Measurements from ENCODE around the gene NPC1.

Gene NPC1

DNA sequence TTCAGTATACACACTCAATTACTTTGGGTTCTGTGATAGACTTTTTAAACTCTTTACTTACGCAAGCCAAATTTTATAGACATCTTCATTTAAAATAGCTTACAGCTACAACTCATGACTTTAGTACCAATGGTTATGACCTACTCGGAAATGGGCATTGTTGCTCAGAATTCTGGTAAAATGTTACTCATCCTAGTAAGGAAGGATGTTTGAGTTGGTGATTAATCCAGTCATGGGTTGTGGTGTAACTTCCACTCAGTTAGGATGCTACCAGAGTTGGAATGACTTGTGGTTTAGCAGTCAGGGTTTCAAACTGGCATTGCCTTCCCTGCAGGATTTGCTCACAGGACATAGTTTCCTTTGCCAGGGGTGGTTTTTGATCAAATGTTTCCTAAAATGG lies 7.4 kb upstream of the NPC1 start:
- H3K36me3 ChIP-seq (ENCODE audit: control insufficient read depth in 4 of 4, insufficient read depth in 4 of 4, low read length in 3 of 4): no peaks in the 10 kb centered on the region
- no peaks in the 10 kb centered on the region for H3K27me3 ChIP-seq (replicated peaks in 2 of 5; ENCODE audit: control insufficient read depth in 4 of 5, insufficient read depth in 5 of 5, low read length in 4 of 5)
- CTCF ChIA-PET: interaction anchor here (1.4 kb wide), 1 partner anchor 13 kb away, joined by 4 read pairs; no protein-coding TSS in a partner anchor
- no peak overlapping the region for H3K27ac ChIP-seq (ENCODE audit: insufficient read depth in 1 of 2, low read depth in 1 of 2, low read length in 2 of 2, poor library complexity in 1 of 2, severe bottlenecking in 2 of 2)
- peak in 2 of 3 donors; percentile 24 to 36 for DNase-seq
- peaks cover 0 to 4% (median 0%) of the 10 kb centered on the region in 4 experiments for H3K4me1 ChIP-seq (ENCODE audit: control extremely low read depth in 1 of 4, control insufficient read depth in 4 of 4, insufficient read depth in 4 of 4, low read length in 3 of 4)
- no peak overlapping the region for H3K4me3 ChIP-seq (ENCODE audit: control insufficient read depth in 1 of 7, extremely low read depth in 1 of 7, insufficient read depth in 4 of 7, low read depth in 2 of 7, low read length in 6 of 7)
- POLR2A ChIA-PET: no interaction called here
- 100% methylated on average over 1 of the region's 2 CpGs for WGBS (ENCODE audit: insufficient coverage)
- H3K9me3 ChIP-seq (ENCODE audit: control extremely low read depth in 1 of 5, control insufficient read depth in 4 of 5, insufficient read depth in 2 of 5, low read depth in 1 of 5, low read length in 4 of 5): no peaks in the 10 kb centered on the region

DNA sequence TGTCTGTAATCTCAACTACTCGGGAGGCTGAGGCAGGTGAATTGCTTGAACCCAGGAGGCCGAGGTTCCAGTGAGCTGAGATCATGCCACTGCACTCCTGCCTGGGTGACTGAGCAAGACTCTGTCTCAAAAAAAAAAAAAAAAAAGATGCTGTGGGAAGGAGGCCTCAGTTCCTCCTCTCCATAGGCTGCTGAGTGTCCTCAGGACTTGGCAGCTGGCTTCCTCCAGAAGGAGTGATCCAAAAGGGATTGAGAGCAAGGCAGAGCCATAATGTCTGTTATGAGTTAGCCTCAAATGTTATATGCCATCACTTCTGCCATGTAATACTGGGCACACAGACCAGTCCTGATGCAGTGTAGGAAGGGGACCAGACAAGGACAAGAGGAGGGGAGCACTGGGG lies 6.6 kb upstream of the NPC1 start:
- DNase-seq: no peak
- H3K27ac ChIP-seq (ENCODE audit: insufficient read depth in 1 of 2, low read depth in 1 of 2, low read length in 2 of 2, poor library complexity in 1 of 2, severe bottlenecking in 2 of 2): no peak overlapping the region
- 100% methylated on average over 1 of the region's 2 CpGs for WGBS (ENCODE audit: insufficient coverage)
- peaks cover 0 to 4% (median 0%) of the 10 kb centered on the region in 4 experiments for H3K4me1 ChIP-seq (ENCODE audit: control extremely low read depth in 1 of 4, control insufficient read depth in 4 of 4, insufficient read depth in 4 of 4, low read length in 3 of 4)
- peaks cover 0 to 2% (median 0%) of the 10 kb centered on the region in 5 experiments for H3K27me3 ChIP-seq (replicated peaks in 2 of 5; ENCODE audit: control insufficient read depth in 4 of 5, insufficient read depth in 5 of 5, low read length in 4 of 5)
- H3K4me3 ChIP-seq (ENCODE audit: control insufficient read depth in 1 of 7, extremely low read depth in 1 of 7, insufficient read depth in 4 of 7, low read depth in 2 of 7, low read length in 6 of 7): no peak overlapping the region
- ChIA-PET POLR2A (no interaction called here), CTCF (no interaction called here)
- no peaks in the 10 kb centered on the region for H3K36me3 ChIP-seq (ENCODE audit: control insufficient read depth in 4 of 4, insufficient read depth in 4 of 4, low read length in 3 of 4)
- no peaks in the 10 kb centered on the region for H3K9me3 ChIP-seq (ENCODE audit: control extremely low read depth in 1 of 5, control insufficient read depth in 4 of 5, insufficient read depth in 2 of 5, low read depth in 1 of 5, low read length in 4 of 5)

DNA sequence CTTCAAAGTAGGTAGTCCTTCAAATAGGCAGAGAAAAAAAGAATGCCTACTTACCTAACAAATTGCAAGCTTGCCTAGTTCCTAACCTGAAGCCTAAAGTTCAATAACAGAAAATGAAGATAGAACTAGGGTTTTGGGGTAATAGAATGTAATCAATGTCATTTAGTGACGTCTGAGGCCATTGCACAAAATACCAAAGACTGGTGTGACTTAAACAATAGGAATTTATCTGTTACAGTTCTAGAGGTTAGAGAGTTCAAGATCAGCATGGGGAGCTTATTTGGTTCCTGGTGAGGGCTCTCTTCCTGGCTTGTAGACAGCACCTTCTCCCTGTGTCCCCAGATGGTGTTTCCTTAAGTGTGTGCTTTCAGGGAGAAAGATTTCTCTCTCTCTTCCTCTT lies 4.7 kb upstream of the NPC1 start:
- no peak for DNase-seq
- CTCF ChIA-PET: interaction anchor here (0.8 to 2.0 kb wide), 3 partner anchors 24 to 76 kb away, joined by 4 to 5 read pairs (median 5); no protein-coding TSS in a partner anchor
- Histone ChIP-seq H3K27ac (ENCODE audit: insufficient read depth in 1 of 2, low read depth in 1 of 2, low read length in 2 of 2, poor library complexity in 1 of 2, severe bottlenecking in 2 of 2) (no peak overlapping the region), H3K9me3 (ENCODE audit: control extremely low read depth in 1 of 5, control insufficient read depth in 4 of 5, insufficient read depth in 2 of 5, low read depth in 1 of 5, low read length in 4 of 5) (no peaks in the 10 kb centered on the region), H3K27me3 (replicated peaks in 2 of 5; ENCODE audit: control insufficient read depth in 4 of 5, insufficient read depth in 5 of 5, low read length in 4 of 5) (peaks cover 0 to 2% (median 0%) of the 10 kb centered on the region in 5 experiments), H3K36me3 (ENCODE audit: control insufficient read depth in 4 of 4, insufficient read depth in 4 of 4, low read length in 3 of 4) (no peaks in the 10 kb centered on the region), H3K4me1 (ENCODE audit: control extremely low read depth in 1 of 4, control insufficient read depth in 4 of 4, insufficient read depth in 4 of 4, low read length in 3 of 4) (peaks cover 0 to 10% (median 3%) of the 10 kb centered on the region in 4 experiments), H3K4me3 (ENCODE audit: control insufficient read depth in 1 of 7, extremely low read depth in 1 of 7, insufficient read depth in 4 of 7, low read depth in 2 of 7, low read length in 6 of 7) (no peak overlapping the region)
- POLR2A ChIA-PET: no interaction called here
- 57% methylated on average over 1 of the region's 1 CpG for WGBS (ENCODE audit: insufficient coverage)

DNA sequence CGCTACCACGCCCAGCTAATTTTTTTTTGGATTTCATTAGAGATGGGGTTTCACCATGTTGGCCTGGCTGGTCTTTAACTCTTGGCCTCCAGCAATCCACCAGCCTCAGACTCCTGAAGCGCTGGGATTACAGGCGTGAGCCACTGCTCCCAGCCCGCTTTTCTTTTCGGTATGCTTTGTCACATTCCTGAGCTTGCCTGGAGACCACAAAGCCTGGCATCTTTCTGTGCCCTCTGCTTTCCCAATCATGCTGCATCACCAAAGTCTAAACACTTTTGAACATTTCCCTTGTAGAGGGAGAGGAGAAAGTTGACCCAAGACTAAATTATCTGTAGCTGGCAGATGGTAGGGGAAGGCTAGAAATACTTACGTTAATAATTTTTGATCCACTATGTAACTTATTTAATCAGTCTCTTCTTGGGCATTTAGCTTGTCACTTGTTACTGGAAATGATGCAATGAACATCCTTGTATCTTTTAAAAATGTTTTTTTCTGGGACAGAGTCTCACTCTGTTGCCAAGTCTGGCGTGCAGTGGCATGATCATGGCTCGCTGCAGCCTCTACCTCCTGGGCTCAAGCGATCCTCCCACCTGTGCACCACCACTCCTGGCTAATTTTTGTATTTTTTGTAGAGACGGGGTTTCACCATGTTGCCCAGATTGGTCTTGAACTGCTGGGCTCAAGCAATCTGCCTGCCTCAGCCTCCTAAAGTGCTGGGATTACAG lies 2.7 kb upstream of the NPC1 start:
- Histone ChIP-seq H3K4me3 (ENCODE audit: control insufficient read depth in 1 of 7, extremely low read depth in 1 of 7, insufficient read depth in 4 of 7, low read depth in 2 of 7, low read length in 6 of 7) (no peak overlapping the region), H3K36me3 (ENCODE audit: control insufficient read depth in 4 of 4, insufficient read depth in 4 of 4, low read length in 3 of 4) (no peaks in the 10 kb centered on the region), H3K4me1 (ENCODE audit: control extremely low read depth in 1 of 4, control insufficient read depth in 4 of 4, insufficient read depth in 4 of 4, low read length in 3 of 4) (peaks cover 7 to 24% (median 15%) of the 10 kb centered on the region in 4 experiments), H3K9me3 (ENCODE audit: control extremely low read depth in 1 of 5, control insufficient read depth in 4 of 5, insufficient read depth in 2 of 5, low read depth in 1 of 5, low read length in 4 of 5) (no peaks in the 10 kb centered on the region), H3K27me3 (replicated peaks in 2 of 5; ENCODE audit: control insufficient read depth in 4 of 5, insufficient read depth in 5 of 5, low read length in 4 of 5) (peaks cover 0 to 2% (median 0%) of the 10 kb centered on the region in 5 experiments), H3K27ac (ENCODE audit: insufficient read depth in 1 of 2, low read depth in 1 of 2, low read length in 2 of 2, poor library complexity in 1 of 2, severe bottlenecking in 2 of 2) (no peak overlapping the region)
- WGBS (ENCODE audit: insufficient coverage): 100% methylated on average over 6 of the region's 11 CpGs
- no peak for DNase-seq
- CTCF ChIA-PET: interaction anchor here (0.9 to 3.7 kb wide), 10 partner anchors 8 to 100 kb away, joined by 3 to 23 read pairs (median 3); no protein-coding TSS in a partner anchor
- POLR2A ChIA-PET: no interaction called here

DNA sequence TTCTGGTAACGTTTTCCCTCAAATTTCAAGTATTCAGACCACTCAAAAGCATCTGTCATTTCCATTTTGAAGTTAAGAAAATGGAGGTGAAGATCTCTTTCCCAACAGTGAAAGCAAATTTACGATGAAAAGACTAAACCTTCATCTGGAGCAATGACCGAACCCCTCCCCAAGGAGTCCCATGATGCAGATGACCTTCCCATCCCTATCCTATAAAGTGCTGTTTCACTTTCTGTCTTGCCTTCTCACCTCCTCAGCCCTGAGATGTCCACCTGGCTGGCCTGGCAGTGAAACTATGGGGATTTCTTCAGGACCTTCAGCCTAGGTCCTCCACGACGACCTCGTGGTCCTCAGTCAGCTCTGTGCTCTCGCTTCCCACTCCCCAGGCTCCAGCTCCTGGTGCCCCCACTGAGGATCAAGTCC lies 925 bp upstream of the NPC1 start:
- H3K27me3 ChIP-seq (replicated peaks in 2 of 5; ENCODE audit: control insufficient read depth in 4 of 5, insufficient read depth in 5 of 5, low read length in 4 of 5): peaks cover 0 to 2% (median 0%) of the 10 kb centered on the region in 5 experiments
- peaks cover 0 to under 1% (median 0%) of the 10 kb centered on the region in 4 experiments for H3K36me3 ChIP-seq (ENCODE audit: control insufficient read depth in 4 of 4, insufficient read depth in 4 of 4, low read length in 3 of 4)
- H3K4me1 ChIP-seq (ENCODE audit: control extremely low read depth in 1 of 4, control insufficient read depth in 4 of 4, insufficient read depth in 4 of 4, low read length in 3 of 4): peaks cover 7 to 20% (median 15%) of the 10 kb centered on the region in 4 experiments
- ChIA-PET POLR2A (interaction anchor here (0.7 kb wide), 1 partner anchor 112 kb away, joined by 3 read pairs; no protein-coding TSS in a partner anchor), CTCF (interaction anchor here (1.6 to 3.7 kb wide), 5 partner anchors 16 to 225 kb away, joined by 3 to 23 read pairs (median 7); no protein-coding TSS in a partner anchor)
- no peaks in the 10 kb centered on the region for H3K9me3 ChIP-seq (ENCODE audit: control extremely low read depth in 1 of 5, control insufficient read depth in 4 of 5, insufficient read depth in 2 of 5, low read depth in 1 of 5, low read length in 4 of 5)
- H3K27ac ChIP-seq (ENCODE audit: insufficient read depth in 1 of 2, low read depth in 1 of 2, low read length in 2 of 2, poor library complexity in 1 of 2, severe bottlenecking in 2 of 2): no peak overlapping the region
- WGBS (ENCODE audit: insufficient coverage): 45% methylated on average over 6 of the region's 7 CpGs
- H3K4me3 ChIP-seq (ENCODE audit: control insufficient read depth in 1 of 7, extremely low read depth in 1 of 7, insufficient read depth in 4 of 7, low read depth in 2 of 7, low read length in 6 of 7): peak overlapping the region in 6 of 7 experiments; percentile 46 to 94 (median 88)
- no peak for DNase-seq

DNA sequence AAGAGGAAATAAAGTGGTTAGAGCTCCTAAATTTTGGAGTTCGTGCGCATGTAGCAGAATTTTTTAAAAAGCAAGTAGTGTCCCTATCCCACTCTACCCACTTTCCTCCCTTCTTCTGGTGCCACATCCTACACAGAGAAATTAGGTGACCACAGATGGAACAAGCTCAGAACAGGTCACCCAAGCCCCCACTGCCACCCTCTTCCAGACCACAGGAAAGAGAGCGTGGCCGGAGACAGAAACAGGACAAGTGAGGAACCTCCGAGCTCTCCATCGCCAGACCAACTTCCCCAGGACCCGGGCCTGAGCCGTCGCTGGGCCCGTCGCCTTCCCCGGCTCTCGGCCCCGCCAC lies 433 bp downstream of the NPC1 start:
- peaks cover 0 to 6% (median 0%) of the 10 kb centered on the region in 4 experiments for H3K36me3 ChIP-seq (ENCODE audit: control insufficient read depth in 4 of 4, insufficient read depth in 4 of 4, low read length in 3 of 4)
- CTCF ChIA-PET: interaction anchor here (0.7 to 1.6 kb wide), 9 partner anchors 16 to 241 kb away, joined by 3 to 8 read pairs (median 3); no protein-coding TSS in a partner anchor
- peak in 1 of 3 donors; percentile 2 for DNase-seq
- H3K4me1 ChIP-seq (ENCODE audit: control extremely low read depth in 1 of 4, control insufficient read depth in 4 of 4, insufficient read depth in 4 of 4, low read length in 3 of 4): peaks cover 7 to 20% (median 15%) of the 10 kb centered on the region in 4 experiments
- H3K9me3 ChIP-seq (ENCODE audit: control extremely low read depth in 1 of 5, control insufficient read depth in 4 of 5, insufficient read depth in 2 of 5, low read depth in 1 of 5, low read length in 4 of 5): no peaks in the 10 kb centered on the region
- peak overlapping the region; percentile 84 to 94 (median 91) for H3K4me3 ChIP-seq (ENCODE audit: control insufficient read depth in 1 of 7, extremely low read depth in 1 of 7, insufficient read depth in 4 of 7, low read depth in 2 of 7, low read length in 6 of 7)
- peak overlapping the region in 1 of 2 experiments; percentile 98 for H3K27ac ChIP-seq (ENCODE audit: insufficient read depth in 1 of 2, low read depth in 1 of 2, low read length in 2 of 2, poor library complexity in 1 of 2, severe bottlenecking in 2 of 2)
- 0% methylated on average over 12 of the region's 14 CpGs for WGBS (ENCODE audit: insufficient coverage)
- peaks cover 0 to 2% (median 0%) of the 10 kb centered on the region in 5 experiments for H3K27me3 ChIP-seq (replicated peaks in 2 of 5; ENCODE audit: control insufficient read depth in 4 of 5, insufficient read depth in 5 of 5, low read length in 4 of 5)
- POLR2A ChIA-PET: interaction anchor here (0.6 to 0.9 kb wide), 2 partner anchors 10 to 70 kb away, joined by 3 read pairs; no protein-coding TSS in a partner anchor

Measured in common myeloid progenitor, CD34-positive (primary cell).